Duodenal mucosa (tissue), 2 donors: ENCODE data around the gene ATP7B.
A peak's percentile ranks its signal among the peaks of the same experiment; 100 is the strongest.

Experiments
- H3K27ac ChIP-seq: one replicate; pipeline ENCODE4 v1.7.0; 2013; ENCODE audit warnings: low read depth, low read length
- H3K27me3 ChIP-seq, 2 donors: one replicate each; pipeline ENCODE4 v1.7.0; 2013; ENCODE audit warnings: low read length in 2 of 2, control low read depth in 1 of 2; ENCODE audit not compliant: insufficient read depth in 2 of 2, control insufficient read depth in 1 of 2
- H3K36me3 ChIP-seq, 2 donors: one replicate each; pipeline ENCODE4 v1.7.0; 2013; ENCODE audit warnings: low read length in 2 of 2, control low read depth in 1 of 2; ENCODE audit not compliant: insufficient read depth in 2 of 2, control insufficient read depth in 1 of 2
- H3K4me1 ChIP-seq, 2 donors: one replicate each; pipeline ENCODE4 v1.7.0; 2013; ENCODE audit warnings: low read length in 2 of 2, control low read depth in 1 of 2; ENCODE audit not compliant: insufficient read depth in 2 of 2, control insufficient read depth in 1 of 2
- H3K4me3 ChIP-seq, 2 donors: one replicate each; pipeline ENCODE4 v1.7.0; 2013; ENCODE audit warnings: low read length in 2 of 2, low read depth in 1 of 2
- H3K9ac ChIP-seq, 2 donors: one replicate each; pipeline ENCODE4 v1.7.0; 2013; ENCODE audit warnings: low read length in 2 of 2, low read depth in 1 of 2
- H3K9me3 ChIP-seq, 2 donors: one replicate each; pipeline ENCODE4 v1.7.0; 2013; ENCODE audit warnings: low read length in 2 of 2, control low read depth in 1 of 2; ENCODE audit not compliant: control insufficient read depth in 1 of 2

ATP7B gene

DNA sequence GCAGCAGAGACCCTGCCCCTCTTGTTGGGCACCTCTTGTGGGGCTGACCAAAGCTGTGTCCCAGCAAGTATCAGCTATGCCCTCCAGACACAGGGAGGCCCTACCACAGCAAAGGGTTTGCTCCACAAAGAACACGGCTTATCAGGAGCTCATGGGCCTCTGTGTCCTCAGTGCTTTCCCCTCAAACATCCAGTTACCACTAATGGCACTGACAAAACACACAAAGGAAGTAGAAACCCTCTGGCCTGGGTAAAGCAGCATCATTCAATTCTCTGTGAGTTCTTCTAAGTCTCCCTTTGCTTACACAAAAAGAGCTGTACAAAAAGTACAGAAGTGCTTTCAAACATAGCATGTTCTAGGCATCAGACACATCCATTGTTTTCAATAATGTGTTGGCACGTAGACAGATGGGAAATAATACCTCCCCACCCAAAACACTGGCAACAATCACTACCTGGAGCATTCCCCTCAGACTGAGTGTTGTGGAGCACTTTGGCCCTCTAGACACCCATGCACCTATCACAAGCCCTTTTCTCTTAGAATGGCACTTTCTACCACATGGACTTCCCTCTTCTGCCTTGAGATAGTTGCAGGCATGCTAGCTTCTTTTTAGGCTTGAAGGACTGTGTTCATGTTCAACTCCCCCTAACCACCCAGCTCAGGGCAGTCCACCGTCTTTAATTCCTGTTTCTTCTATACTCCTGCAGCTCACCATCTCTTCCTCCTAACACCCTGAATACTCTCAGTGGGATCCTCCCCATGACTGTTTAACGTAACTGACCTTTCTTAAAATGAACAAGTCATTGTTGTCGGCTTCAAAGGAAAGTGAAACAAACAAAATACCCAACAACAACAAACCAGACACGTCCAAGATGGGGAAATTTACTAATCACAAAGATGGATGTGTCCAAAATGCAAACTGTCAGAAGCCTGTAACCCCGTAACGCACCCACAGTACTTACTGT, 43.5 kb downstream of the ATP7B start:
- H3K4me1 ChIP-seq: peaks cover 19 to 28% of the 10 kb centered on the region in 2 donors
- no peaks in the 10 kb centered on the region for H3K27me3 ChIP-seq
- no peak overlapping the region for H3K4me3 ChIP-seq
- peaks cover 13 to 17% of the 10 kb centered on the region in 2 donors for H3K36me3 ChIP-seq
- H3K9me3 ChIP-seq: no peaks in the 10 kb centered on the region
- H3K9ac ChIP-seq: no peak overlapping the region
- no peak overlapping the region for H3K27ac ChIP-seq

DNA sequence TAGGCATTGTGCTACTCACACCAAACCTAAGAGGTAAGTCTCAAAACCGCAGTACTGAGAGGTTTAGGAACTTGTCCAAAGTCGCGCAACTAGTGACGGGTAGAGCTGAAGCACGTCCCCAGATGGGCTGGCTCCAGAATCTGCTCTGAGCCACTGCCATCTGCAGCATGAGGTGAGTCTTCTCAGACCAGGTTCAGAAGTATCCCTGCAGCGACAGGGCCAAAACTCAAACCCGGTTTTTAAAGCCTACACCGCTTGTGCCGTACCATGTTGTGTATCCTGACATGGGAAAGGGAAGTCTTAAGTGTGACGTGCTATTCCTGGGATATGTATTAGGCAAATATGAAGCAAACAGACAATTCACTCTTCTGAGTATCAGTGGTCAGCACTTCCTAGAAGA, 45.1 kb downstream of the ATP7B start:
- peaks cover 12 to 29% of the 10 kb centered on the region in 2 donors for H3K4me1 ChIP-seq
- peaks cover 17 to 18% of the 10 kb centered on the region in 2 donors for H3K36me3 ChIP-seq
- H3K9me3 ChIP-seq: no peaks in the 10 kb centered on the region
- H3K9ac ChIP-seq: no peak overlapping the region
- H3K27me3 ChIP-seq: no peaks in the 10 kb centered on the region
- no peak overlapping the region for H3K27ac ChIP-seq
- no peak overlapping the region for H3K4me3 ChIP-seq

DNA sequence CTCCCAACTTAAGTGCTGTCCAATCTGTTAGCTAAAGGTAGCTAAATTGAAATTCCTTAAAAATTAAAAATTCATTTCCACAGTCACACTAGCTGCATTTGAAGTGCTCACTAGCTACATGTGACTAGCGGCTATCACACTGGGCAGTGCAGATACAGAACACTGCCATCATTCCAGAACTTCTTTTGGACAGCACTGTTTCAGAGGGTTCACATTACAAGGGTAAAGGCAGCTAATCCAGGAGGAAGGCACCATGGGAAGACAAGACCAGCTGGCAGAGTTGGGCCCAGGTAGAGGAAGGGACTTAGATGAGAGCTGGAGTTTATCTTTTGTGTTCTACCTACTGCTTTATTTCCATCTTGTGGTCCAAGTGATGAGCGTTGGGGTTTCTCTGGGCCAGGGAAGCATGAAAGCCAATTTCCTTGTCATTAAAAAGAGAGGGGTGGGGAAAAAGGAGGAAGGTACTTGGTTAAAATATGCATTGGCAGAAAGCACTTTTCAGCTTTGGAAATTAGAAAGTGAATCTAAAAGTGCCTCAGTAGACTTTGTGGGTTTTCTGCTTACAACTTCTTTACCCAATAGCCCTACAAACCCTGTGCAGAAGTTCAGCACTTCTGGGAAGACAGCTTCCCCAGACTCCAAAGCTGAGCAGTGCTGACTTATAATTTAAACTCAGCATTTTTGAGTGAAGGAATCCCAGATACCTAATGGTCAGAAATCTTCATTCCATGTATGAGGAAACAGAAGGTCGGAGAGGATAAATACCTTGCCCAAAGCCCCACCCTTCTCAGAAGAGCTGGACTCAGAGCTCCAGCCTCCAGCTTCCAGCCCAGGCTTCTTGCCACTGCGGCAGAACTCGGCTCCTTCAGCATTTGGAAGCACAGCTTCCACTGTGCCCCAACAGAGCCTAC, 49.5 kb downstream of the ATP7B start:
- Histone ChIP-seq H3K36me3 (peaks cover 11 to 14% of the 10 kb centered on the region in 2 donors), H3K9me3 (no peaks in the 10 kb centered on the region), H3K4me3 (no peak overlapping the region), H3K4me1 (peaks cover 40 to 52% of the 10 kb centered on the region in 2 donors), H3K27me3 (no peaks in the 10 kb centered on the region), H3K9ac (no peak overlapping the region), H3K27ac (no peak overlapping the region)

DNA sequence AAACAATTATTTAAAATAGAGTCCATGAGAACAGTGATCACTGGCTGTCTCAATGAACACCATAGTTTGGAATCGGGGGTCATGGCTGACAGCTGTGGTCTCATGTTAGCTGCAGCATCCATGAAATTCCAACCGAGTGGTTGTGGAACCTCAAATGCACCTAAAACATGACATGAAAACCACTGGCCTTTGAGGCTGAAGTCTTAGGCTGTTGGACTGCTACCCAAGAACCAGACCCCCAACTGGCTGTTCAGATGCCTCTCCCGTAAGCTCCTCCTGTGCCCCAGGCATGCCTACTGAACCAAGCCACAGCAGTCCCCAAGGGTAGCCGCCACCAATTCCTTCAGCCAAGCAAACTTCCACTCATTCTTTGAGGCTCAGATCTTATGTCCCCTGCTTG, 50.5 kb downstream of the ATP7B start:
- no peak overlapping the region for H3K4me3 ChIP-seq
- H3K36me3 ChIP-seq: peaks cover 8 to 11% of the 10 kb centered on the region in 2 donors
- H3K27me3 ChIP-seq: no peaks in the 10 kb centered on the region
- no peak overlapping the region for H3K9ac ChIP-seq
- H3K27ac ChIP-seq: no peak overlapping the region
- peaks cover 48 to 61% of the 10 kb centered on the region in 2 donors for H3K4me1 ChIP-seq
- no peaks in the 10 kb centered on the region for H3K9me3 ChIP-seq

DNA sequence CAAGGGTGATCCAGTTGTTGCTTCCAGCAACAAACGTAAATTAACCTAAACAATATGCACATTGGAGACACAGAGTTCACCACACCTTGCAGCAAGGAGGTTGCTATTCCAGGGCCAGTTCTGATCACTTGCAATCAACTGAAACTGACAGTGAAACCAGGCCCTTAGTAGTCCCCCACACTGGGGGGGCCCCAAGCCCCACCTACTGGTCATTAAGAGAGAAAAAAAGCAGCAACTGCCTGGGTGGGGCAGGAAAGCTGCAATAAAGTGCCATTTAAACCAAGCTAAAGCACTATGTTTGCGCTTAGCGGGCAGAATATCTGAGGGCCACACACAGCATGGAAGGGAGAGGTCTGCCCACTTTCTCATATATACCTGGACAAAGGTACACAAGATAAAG, 51.5 kb downstream of the ATP7B start:
- no peak overlapping the region for H3K9ac ChIP-seq

DNA sequence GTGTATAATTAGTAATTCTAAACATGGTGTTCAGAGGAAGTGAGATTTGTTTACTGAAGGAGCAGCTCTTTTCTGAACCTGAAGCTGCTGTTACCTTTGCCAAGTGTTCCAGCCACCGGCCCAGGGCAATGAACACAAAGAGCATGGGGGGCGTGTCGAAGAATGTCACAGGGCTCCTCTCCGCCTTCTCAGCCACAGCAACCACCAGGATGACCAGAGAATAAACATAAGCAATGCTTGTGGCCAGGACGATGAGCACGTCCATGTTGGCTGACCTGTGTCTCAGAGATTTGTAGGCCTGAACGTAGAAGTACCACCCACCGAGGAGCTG, 53.1 kb downstream of the ATP7B start:
- no peak overlapping the region for H3K4me3 ChIP-seq
- no peaks in the 10 kb centered on the region for H3K9me3 ChIP-seq
- H3K27me3 ChIP-seq: no peaks in the 10 kb centered on the region
- peak overlapping the region; percentile 60 for H3K27ac ChIP-seq
- H3K36me3 ChIP-seq: peaks cover 0 to 6% of the 10 kb centered on the region in 2 donors
- peak overlapping the region; percentile 27 to 41 for H3K9ac ChIP-seq
- H3K4me1 ChIP-seq: peaks cover 59 to 74% of the 10 kb centered on the region in 2 donors

More for the DNA sequence above, 51.5 kb downstream of the ATP7B start:
- Histone ChIP-seq H3K4me1 (peaks cover 58 to 71% of the 10 kb centered on the region in 2 donors), H3K36me3 (peaks cover 0 to 6% of the 10 kb centered on the region in 2 donors), H3K27me3 (no peaks in the 10 kb centered on the region), H3K4me3 (peak overlapping the region in 1 of 2 donors; percentile 11), H3K9me3 (no peaks in the 10 kb centered on the region), H3K27ac (no peak overlapping the region)

DNA sequence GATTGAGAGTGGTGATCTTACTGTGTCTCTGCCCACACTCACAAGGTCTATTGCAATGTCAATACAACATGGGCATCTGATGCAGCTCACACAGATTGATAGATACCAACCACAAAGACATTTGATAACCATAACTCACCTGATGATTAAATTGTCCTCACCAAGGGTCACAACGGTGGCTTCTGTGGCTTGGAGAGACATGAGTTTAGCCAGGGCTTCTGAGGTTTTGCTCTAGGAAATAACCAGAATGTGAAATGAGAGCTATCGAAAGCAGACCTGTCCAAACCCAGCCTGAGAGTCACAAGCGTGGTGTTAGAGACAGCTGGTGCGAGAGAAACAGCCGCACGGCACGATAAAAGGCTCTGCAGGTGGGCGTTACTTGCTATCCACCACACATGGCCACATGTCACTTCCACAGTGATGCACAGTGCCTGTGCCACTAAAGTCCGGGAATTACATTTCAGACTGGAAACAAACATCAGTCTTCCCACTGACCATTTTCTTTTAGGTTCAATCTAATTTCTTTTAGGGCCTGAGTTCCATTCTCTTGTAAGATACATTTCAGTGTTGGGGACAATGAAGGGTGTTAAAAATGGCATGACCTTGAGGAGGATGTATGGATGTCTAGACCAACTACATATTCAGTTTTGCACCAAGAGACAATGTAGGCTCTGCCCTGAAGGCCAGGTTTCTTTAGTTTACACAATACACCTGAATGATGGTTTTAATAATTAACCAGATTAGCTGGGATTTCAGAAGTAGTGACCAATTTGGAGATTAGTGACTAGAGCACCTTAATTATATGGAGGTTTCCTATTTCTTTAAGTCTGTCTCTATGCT, 53.7 kb downstream of the ATP7B start:
- H3K36me3 ChIP-seq: peaks cover 0 to 6% of the 10 kb centered on the region in 2 donors
- H3K27me3 ChIP-seq: no peaks in the 10 kb centered on the region
- no peak overlapping the region for H3K9ac ChIP-seq
- no peak overlapping the region for H3K4me3 ChIP-seq
- H3K4me1 ChIP-seq: peaks cover 59 to 74% of the 10 kb centered on the region in 2 donors
- H3K27ac ChIP-seq: no peak overlapping the region
- no peaks in the 10 kb centered on the region for H3K9me3 ChIP-seq

DNA sequence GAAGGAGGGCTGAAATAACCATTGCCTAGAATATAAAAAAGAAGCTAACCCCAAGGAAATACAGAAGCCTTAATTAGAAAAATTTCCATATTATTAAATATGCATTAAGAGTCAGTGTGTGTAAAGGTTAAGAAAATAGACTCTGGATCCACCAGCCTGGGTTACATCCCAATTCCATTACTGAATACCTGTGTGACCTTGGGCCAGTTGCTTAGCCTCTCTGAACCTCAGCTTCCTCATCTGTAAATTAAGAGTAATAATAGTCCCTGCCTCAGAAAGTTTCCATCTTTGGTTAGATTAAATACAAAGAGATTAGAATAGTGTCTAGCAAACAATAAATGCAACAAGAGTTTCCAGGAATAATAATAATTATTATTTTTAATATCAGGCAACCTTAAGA, 54.5 kb downstream of the ATP7B start:
- Histone ChIP-seq H3K36me3 (peaks cover 5 to 7% of the 10 kb centered on the region in 2 donors), H3K27me3 (no peaks in the 10 kb centered on the region), H3K4me1 (peaks cover 57 to 69% of the 10 kb centered on the region in 2 donors), H3K27ac (no peak overlapping the region), H3K9me3 (no peaks in the 10 kb centered on the region), H3K9ac (no peak overlapping the region), H3K4me3 (no peak overlapping the region)

DNA sequence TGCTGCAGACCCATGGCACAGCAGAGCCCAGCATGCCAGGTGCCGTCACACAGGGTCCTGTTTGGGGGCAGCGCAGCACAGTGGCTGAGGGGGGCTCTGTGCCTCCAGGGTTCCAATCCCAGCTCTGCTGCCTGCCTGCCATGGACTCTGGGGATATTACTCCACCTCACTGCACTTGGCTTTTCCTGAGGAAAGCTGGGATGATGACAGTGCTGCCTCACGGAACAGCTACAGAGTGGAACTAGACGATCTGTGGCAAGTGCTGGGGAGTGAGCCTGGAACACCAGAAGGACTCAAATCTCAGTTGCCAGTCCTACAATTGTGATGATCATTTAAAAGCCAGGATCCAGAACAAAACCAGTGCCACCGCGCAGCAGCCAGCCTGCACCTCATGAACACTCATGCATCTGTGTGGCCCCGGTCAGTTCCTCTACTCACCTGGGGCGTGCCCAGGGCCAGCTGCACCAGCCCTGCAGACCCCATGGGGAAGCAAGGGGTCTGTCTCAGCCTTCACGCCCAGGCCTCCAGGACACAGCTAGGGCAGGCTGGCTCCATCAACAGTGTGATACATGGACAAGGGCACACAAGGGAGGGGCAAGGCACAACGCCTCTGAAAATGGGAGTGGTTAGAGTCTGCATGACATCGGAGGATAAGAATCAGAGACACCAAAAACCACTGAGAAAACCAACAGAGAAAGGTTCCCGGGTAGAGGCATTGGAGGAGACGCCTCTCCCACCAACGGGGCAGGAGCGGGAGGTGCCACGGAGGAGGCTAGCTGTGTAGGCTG, 55.2 kb downstream of the ATP7B start:
- Histone ChIP-seq H3K9ac (peak overlapping the region in 1 of 2 donors; percentile 4), H3K27ac (no peak overlapping the region), H3K4me3 (no peak overlapping the region), H3K4me1 (peaks cover 57 to 62% of the 10 kb centered on the region in 2 donors), H3K36me3 (peaks cover 4 to 7% of the 10 kb centered on the region in 2 donors), H3K9me3 (no peaks in the 10 kb centered on the region), H3K27me3 (no peaks in the 10 kb centered on the region)
